ENCODE results near the gene CNTNAP2. TPM values are rescaled to one million over a fixed set of nuclear protein-coding genes. Genes with fewer than 3 reads are reported as not detected.

CNTNAP2 gene
- total and polyA plus RNA-seq, 12 donors = 0.07 to 0.77 (median 0.24) TPM

GRCh38 chr7:148274118-148274517 lies 2157.5 kb downstream of the CNTNAP2 start:
- Histone ChIP-seq H3K27me3 (peaks cover 0 to 35% (median 12%) of the 10 kb centered on the region in 7 donors), H3K36me3 (no peaks in the 10 kb centered on the region), H3K9me3 (no peaks in the 10 kb centered on the region), H3K4me3 (no peak overlapping the region), H3K27ac (no peak overlapping the region), H3K4me1 (peaks cover 0 to 9% (median 0%) of the 10 kb centered on the region in 9 donors)
- TF ChIP-seq CTCF (IDR thresholded peaks at IDR 0.05) = no peak
- intact Hi-C loops (cut with DNase I) = no loop called here
- DNase-seq (no peak), ATAC-seq (no peak)
- 88 to 94% methylated on average over 3 of the region's 3 CpGs for WGBS, 2 donors

GRCh38 chr7:148275359-148275890 lies 2158.8 kb downstream of the CNTNAP2 start:
- no peak for TF ChIP-seq CTCF (IDR thresholded peaks at IDR 0.05)
- Histone ChIP-seq H3K27ac (no peak overlapping the region), H3K36me3 (no peaks in the 10 kb centered on the region), H3K4me1 (peaks cover 0 to 9% (median 0%) of the 10 kb centered on the region in 9 donors), H3K27me3 (peaks cover 0 to 30% (median 12%) of the 10 kb centered on the region in 7 donors), H3K4me3 (no peak overlapping the region), H3K9me3 (no peaks in the 10 kb centered on the region)
- no peak for DNase-seq
- WGBS, 2 donors = 86 to 87% methylated on average over 4 of the region's 4 CpGs
- intact Hi-C loops (cut with DNase I) = no loop called here
- ATAC-seq = no peak

- no peak for TF ChIP-seq CTCF (IDR thresholded peaks at IDR 0.05)
- H3K9me3 ChIP-seq = no peaks in the 10 kb centered on the region
- no peak overlapping the region for H3K4me3 ChIP-seq
- WGBS, 2 donors = 46 to 56% methylated on average over 11 of the region's 11 CpGs
- H3K36me3 ChIP-seq = no peaks in the 10 kb centered on the region
- intact Hi-C loops (cut with DNase I) = no loop called here
- no peak for DNase-seq
- H3K27me3 ChIP-seq = peaks cover 0 to 24% (median 5%) of the 10 kb centered on the region in 7 donors
- no peak overlapping the region for H3K27ac ChIP-seq
- peaks cover 0 to 9% (median 0%) of the 10 kb centered on the region in 9 donors for H3K4me1 ChIP-seq
- ATAC-seq = peak in 1 of 8 donors; percentile 18
These were observed 2159.9 kb downstream of the CNTNAP2 start for GRCh38 chr7:148276314-148277041.

- Histone ChIP-seq H3K27me3 (peaks cover 0 to 18% (median 0%) of the 10 kb centered on the region in 7 donors), H3K4me3 (no peak overlapping the region), H3K9me3 (no peaks in the 10 kb centered on the region), H3K36me3 (no peaks in the 10 kb centered on the region), H3K4me1 (peaks cover 0 to 9% (median 0%) of the 10 kb centered on the region in 9 donors), H3K27ac (no peak overlapping the region)
- TF ChIP-seq CTCF (IDR thresholded peaks at IDR 0.05) = no peak
- intact Hi-C loops (cut with DNase I) = no loop called here
- peak in 1 of 2 donors; percentile 15 for DNase-seq
- peak in 1 of 8 donors; percentile 67 for ATAC-seq
- WGBS, 2 donors = 68 to 70% methylated on average over 11 of the region's 11 CpGs
These were observed 2160.6 kb downstream of the CNTNAP2 start for GRCh38 chr7:148277042-148277660.

Data from heart right ventricle (tissue), 16 donors.